Kasumi-1 (cell line): ENCODE data around the gene CREB3L2.

Source experiments
- DNase-seq, 2 experiments: peaks; one replicate each; lab custom pipeline; 2025; lab: John Stamatoyannopoulos, UW

The CREB3L2 gene

GRCh38 chr7:137870684-137871083 lies 131.2 kb downstream of the CREB3L2 start:
- no peak for DNase-seq

GRCh38 chr7:137870078-137870477 lies 131.8 kb downstream of the CREB3L2 start:
- no peak for DNase-seq

DNA sequence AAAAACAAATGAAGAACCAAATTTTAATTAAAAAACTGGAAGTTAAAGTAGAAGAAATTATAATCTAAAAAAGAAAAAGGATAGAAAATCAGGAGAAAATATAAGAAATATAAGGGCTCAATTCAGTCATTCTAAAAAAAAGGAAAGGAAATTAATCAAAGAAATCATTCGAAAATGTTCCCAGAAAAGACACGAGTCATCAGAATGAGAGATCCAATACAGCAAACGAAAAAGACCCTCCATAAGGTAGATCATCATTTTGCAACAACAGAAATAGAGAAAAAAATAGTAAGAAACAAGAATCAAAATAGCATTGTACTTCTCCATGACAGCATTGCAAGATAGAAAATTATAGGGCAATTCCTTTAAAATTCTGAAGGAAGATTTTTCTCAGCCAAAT lies 132.6 kb downstream of the CREB3L2 start:
- DNase-seq: no peak

GRCh38 chr7:137867289-137867688 lies 134.6 kb downstream of the CREB3L2 start:
- no peak for DNase-seq

DNA sequence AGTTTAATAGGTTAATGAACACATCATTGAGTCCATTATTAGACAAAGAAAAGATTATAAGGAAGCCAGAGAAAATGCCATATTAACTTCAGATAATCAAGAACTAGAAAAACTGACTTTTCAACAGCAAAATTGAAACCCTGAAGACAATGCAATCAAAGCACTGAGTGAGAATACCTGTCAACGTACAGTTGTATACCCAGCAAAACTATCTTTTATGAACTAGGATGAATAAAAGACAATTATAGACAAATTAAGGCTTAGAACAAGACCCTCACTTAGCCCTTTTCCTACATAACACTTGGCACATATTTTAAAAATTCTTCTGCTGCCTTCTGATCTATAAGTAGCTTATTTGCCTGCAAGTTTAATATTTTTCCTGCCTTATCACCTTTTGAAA lies 136.1 kb downstream of the CREB3L2 start:
- DNase-seq: no peak

DNA sequence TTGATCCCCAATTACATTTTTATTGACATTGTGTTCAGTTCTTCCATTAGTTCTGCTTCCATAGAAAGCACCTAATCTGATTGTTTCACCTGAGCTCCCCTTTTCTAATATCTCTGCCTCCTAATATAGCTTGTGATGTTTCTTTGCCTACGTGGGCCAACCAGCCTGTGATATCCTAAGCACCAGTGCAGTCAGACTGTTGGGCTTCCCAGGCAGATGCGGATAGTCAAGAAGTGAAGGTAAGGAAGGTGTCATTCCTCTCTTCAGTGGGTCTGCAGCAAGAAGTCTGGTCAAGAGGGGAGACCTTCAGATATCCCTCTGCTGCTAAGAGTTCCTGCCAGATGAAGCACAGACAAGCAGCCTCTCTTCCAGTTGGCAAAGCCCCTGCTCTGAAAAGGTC lies 138.9 kb downstream of the CREB3L2 start:
- DNase-seq: no peak

GRCh38 chr7:137862358-137862757 lies 139.5 kb downstream of the CREB3L2 start:
- DNase-seq: no peak

- DNase-seq: no peak
These were observed 141.3 kb downstream of the CREB3L2 start for GRCh38 chr7:137860542-137860941.

DNA sequence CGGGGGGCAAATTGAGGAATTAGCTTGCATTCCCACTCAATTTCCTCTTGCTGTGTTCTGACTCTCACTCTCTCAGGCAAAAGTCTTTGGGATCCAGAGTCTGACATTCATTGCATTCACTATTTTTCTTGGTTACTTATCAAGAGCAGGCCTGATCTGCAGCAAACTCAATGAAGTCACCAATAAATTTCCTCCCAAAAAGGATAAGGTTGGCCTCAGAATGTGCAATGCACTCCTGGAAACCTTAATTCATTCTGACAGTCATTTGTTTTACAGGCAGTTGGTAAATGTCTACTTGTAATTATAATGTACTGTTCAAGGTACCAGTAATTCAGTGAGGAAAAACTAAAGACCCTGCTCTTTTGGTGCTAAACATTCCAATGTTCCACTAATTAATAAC lies 148.8 kb downstream of the CREB3L2 start:
- DNase-seq: no peak

GRCh38 chr7:137852108-137852507 lies 149.8 kb downstream of the CREB3L2 start:
- DNase-seq: no peak

DNA sequence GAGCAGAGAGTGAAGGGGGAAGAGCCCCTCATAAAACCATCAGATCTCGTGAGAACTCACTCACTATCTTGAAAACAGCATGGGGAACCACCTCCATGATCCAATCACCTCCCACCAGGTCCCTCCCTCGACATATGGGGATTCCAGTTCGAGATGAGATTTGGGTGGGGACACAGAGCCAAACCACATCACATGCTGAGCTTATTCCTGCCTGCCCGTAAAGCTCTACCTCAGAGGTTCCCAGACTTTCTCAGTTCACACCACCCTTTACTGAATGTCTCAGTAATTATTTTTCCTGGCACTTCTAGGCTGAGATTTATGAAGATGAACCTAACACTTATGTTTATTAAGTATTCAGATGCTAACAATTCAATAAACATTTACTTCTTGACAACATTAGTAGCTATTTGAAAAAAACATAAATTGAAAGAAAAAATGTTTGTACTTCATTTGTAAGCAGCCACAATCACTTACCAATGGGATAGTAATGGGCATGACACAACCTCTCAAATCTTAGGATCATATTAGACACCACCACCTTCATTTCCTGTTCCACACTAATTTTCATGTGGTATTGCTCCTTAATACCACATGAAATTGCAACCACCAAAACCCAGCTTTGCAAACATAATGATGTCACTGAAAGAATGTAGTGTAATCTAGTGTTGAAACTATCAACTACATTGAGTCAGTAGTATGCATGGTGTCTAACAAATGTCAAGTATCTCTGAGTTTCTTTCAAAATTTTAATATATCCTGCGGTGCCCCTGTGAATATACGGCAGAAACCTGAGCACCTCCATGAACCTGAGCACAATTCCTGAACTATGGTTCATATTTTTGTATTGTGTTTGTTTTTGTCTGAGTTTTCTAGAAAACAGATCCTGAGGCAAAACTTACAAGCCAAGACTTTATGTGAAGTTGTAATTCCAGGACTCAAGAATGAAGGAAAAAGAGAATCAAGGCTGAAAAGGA lies 150.6 kb downstream of the CREB3L2 start:
- no peak for DNase-seq

GRCh38 chr7:137850571-137850970 lies 151.3 kb downstream of the CREB3L2 start:
- no peak for DNase-seq

DNA sequence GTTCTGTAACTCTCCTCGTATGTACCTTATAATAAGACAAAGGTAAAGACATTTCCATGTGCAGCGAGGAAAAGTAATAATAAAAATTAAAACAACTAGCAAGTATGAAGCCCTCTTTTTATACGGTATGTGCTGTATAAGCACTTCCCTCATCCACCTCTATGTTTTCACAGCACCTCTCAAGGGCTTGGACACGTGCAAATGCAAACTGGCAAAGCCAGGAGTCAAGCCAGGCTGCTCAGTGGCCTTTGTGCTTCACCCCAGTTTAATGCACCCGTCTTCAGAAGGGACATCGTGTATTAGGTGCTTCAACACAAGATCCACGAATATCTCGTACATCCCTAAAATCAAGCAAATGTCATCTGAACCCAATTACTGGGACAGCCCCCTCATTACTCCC lies 153.8 kb downstream of the CREB3L2 start:
- DNase-seq: no peak

DNA sequence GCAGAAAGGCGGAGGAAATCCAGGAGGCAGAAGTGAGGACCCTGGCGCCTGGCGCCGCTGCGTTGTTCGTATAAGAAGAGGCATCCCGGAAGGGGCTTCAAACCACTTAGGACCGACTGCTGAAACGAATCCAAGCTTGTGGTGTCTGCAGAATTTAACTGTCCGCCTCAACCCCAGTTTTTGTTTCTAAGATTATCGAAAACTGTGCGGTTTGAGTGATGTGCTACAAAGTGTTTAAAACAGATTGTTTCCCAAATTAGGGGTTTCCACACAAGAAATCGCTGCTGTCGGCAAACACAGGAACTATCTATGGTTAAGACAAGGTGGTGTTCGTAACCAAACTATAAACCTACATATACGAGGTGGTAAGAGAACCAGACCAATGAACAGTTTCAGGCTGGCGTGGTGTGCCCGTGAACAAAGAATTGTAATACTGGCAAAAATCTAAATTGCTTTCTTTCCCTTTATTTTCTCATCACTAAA lies 154.3 kb downstream of the CREB3L2 start:
- DNase-seq: no peak

DNA sequence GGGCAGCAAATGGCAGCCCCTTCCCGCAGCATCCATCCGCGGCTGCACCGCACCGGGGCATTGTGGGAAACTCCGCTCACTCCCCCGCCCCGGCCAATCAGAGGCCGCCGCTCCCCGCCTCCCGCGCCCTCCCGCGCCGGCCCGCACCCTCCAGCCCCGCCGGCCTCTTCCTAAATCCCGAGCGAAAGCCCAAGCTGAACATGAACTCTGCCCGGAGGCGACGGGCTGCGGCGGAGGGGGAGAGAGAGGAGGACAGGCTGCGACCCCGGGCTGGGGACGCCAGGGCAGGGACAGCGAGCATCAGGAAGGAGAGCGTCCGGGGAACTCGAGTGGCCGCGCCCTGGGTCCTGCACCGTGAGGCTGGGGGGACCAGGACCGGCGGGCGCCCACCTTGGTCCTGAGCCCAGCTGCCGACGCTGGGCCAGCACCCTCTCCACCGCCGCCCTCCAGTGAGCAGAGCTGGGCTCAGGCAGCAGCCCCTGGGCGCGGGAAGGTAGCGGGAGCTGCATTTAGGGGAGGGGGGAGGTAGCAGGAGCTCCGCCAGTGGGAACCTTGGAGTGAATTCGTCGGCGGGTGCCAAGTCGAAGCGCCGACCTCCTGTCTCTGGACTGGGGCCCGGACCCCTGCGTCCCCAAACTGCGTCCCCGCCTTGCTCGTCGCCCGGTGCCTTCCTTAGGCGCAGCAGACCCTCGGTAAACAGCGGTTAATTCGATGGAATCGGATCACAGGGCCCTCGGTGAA lies 154.9 kb downstream of the CREB3L2 start, which contains the start of gene DGKI:
Gene DGKI, minus strand, starts transcription at position 148 of the 741 bp plus-strand sequence.
- DNase-seq: no peak

GRCh38 chr7:137846549-137846826 lies 155.4 kb downstream of the CREB3L2 start:
- no peak for DNase-seq

DNA sequence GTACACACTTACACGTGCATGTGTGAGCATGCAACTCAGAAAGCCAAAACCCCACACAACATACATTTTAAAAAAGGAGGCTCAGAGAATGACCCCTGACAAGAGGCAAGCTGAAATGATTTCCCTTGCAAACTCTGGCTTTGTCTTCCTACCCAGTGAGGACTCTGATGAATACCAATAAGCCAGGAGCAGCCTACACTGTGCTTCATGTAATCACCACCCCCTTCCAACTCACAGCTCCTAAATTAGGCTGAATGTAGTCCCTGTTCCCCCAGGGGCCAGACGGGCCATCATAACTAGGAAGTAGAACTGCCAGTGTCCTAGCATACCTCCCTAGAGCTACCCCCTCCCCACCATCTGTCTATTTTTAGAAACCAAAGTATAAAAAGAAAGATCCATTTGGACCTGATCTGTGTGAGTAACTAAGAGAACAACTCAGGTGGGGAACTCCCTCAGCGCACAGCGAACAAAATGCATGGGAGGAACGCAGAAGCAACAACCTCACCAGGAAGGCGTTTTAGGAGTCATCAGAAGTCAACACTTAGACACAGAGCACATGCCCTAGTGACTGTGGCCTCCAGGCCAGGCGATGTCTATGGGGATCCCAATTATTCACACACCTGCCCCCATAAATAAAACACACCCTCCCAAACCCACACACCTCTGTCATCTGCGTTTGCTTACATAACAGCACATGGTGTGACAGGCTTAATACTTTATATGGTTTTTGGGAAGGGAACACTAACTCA lies 157.0 kb downstream of the CREB3L2 start:
- no peak for DNase-seq

- no peak for DNase-seq
These were observed 161.7 kb downstream of the CREB3L2 start for GRCh38 chr7:137839903-137840779.

GRCh38 chr7:137838706-137839315 lies 163.1 kb downstream of the CREB3L2 start:
- no peak for DNase-seq

- no peak for DNase-seq
These were observed 165.3 kb downstream of the CREB3L2 start for GRCh38 chr7:137836541-137836940.

DNA sequence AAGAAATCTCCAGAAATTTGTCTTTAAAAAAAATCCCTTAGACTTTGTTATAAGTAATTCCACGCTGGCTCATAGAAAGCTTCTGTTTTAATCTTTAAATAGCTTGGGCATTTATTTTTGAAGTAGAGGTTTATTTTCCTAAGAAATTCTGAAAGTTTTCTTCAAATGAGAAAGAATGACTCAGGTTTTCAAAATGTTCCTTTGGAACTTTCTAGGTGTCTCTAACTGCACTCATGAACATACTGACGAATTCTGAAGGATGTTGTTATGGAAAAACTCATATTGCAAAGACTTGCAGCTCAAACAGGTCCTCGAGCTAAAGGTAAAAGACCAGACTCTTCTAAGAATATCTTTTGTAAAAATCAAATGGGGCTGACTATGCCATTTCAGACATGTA lies 165.8 kb downstream of the CREB3L2 start:
- no peak for DNase-seq
